ENCODE measurements around the gene SLC6A18. TPM values are rescaled to one million over a fixed set of nuclear protein-coding genes. Genes with fewer than 3 reads are reported as not detected.
"Not testable (repeated sequence)": the region's sequence is repeated elsewhere in the genome, so short reads cannot be mapped to it uniquely, and the experiment has no call there.

The SLC6A18 gene
- total RNA-seq, 2 donors from 2014 or later = not detected

DNA sequence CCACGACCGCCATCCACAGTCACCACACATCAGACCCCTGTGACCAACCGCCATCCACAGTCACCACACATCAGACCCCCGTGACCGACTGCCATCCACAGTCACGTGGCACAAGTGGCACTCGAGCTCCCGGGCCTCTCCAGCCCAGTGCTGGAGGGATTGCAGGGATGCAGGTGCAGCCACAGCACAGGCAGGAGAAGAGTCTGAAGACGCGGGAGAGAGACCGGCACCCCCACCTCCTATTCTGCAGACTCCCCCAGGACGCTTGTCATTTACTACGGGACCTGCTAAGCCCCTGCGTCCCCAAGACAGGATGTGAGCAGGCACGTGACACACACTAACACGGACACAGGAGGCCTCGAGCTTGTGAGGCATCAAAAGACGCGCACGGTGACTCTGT lies 48.6 kb downstream of the SLC6A18 start:
- no peaks in the 10 kb centered on the region for H3K27me3 ChIP-seq

DNA sequence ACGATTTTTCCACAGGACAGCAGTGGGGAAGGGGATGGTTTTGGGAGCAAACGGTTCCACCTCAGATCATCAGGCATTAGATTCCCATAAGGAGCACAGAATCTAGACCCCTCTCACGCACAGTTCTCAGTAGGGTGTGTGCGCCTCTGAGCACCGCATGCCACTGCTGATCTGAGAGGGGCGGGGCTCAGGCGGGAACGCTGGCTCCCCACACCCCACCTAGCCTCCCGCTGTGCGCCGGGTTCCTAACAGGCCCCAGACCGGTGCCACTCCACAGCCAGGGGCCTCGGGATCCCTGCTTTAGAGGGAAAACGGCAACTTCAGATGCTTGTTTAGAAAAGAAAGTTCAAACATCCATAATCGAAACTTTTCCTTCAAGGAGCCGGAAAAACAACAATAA lies 49.3 kb downstream of the SLC6A18 start:
- no peaks in the 10 kb centered on the region for H3K4me1 ChIP-seq
- TF ChIP-seq, protein P1, sequence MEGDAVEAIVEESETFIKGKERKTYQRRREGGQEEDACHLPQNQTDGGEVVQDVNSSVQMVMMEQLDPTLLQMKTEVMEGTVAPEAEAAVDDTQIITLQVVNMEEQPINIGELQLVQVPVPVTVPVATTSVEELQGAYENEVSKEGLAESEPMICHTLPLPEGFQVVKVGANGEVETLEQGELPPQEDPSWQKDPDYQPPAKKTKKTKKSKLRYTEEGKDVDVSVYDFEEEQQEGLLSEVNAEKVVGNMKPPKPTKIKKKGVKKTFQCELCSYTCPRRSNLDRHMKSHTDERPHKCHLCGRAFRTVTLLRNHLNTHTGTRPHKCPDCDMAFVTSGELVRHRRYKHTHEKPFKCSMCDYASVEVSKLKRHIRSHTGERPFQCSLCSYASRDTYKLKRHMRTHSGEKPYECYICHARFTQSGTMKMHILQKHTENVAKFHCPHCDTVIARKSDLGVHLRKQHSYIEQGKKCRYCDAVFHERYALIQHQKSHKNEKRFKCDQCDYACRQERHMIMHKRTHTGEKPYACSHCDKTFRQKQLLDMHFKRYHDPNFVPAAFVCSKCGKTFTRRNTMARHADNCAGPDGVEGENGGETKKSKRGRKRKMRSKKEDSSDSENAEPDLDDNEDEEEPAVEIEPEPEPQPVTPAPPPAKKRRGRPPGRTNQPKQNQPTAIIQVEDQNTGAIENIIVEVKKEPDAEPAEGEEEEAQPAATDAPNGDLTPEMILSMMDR (IDR thresholded peaks at IDR 0.05) = no peak
- no peaks in the 10 kb centered on the region for H3K9me3 ChIP-seq
- no peak overlapping the region for H3K4me3 ChIP-seq
- H3K27me3 ChIP-seq = no peaks in the 10 kb centered on the region
- no peak for DNase-seq (ENCODE audit: low spot score)
- no peaks in the 10 kb centered on the region for H3K36me3 ChIP-seq
- H3K27ac ChIP-seq = no peak overlapping the region

More for the DNA sequence above, 48.6 kb downstream of the SLC6A18 start:
- H3K27ac ChIP-seq = no peak overlapping the region
- DNase-seq (ENCODE audit: low spot score) = no peak
- H3K4me1 ChIP-seq = no peaks in the 10 kb centered on the region
- no peaks in the 10 kb centered on the region for H3K9me3 ChIP-seq
- no peak overlapping the region for H3K4me3 ChIP-seq
- TF ChIP-seq, protein P1 (IDR thresholded peaks at IDR 0.05) = no peak
- no peaks in the 10 kb centered on the region for H3K36me3 ChIP-seq

DNA sequence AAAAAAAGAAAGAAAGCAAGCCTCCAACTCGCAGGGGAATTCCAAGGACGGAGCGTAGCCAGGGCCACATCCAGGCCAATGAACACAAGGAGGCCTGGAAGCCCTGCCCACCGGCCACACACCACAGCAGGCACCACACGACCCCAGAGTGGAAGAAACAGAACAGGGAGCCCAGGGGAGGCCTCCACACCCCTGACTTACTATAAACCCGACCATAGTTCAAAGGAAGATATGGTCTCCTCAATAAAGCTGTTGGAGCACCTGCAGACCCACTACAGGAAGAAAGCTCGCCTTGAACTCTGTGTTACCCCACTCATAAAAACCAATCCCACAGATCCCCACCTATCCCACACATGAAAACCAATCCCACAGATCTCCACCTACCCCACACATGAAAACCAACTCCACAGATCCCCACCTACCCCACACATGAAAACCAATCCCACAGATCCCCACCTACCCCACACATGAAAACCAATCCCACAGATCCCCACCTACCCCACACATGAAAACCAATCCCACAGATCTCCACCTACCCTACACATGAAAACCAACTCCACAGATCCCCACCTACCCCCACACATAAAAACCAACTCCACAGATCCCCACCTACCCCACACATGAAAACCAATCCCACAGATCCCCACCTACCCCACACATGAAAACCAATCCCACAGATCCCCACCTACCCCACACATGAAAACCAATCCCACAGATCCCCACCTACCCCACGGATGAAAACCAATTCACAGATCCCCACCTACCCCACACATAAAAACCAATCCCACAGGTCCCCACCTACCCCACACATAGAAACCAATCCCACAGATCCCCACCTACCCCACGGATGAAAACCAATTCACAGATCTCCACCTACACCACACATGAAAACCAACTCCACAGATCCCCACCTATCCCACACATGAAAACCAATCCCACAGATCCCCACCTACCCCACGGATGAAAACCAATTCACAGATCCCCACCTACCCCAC lies 50.5 kb downstream of the SLC6A18 start:
- not testable (repeated sequence) for H3K4me3 ChIP-seq; H3K27me3 ChIP-seq; DNase-seq (ENCODE audit: low spot score); H3K27ac ChIP-seq; H3K4me1 ChIP-seq; H3K9me3 ChIP-seq; H3K36me3 ChIP-seq

DNA sequence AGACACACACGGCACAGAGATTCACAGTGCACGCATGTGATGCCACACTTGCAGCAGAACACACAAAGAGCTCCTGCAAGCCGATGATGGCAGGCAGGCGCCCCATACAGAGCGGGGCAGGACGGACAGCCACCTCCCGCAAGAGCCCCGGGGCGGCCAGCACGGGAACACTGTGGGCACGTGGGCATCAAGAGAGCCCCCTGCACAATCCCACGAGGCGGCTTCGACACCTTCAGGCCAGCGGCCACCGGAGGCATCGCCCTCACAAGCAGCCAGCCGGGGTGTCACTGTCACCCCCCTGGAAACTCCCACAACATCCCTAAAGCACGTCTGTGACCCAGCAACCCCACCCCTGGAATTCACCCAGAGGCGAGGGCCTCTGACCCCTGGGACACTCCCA lies 51.7 kb downstream of the SLC6A18 start:
- no peak overlapping the region for H3K4me3 ChIP-seq
- H3K9me3 ChIP-seq = no peaks in the 10 kb centered on the region
- no peaks in the 10 kb centered on the region for H3K36me3 ChIP-seq
- no peak for DNase-seq (ENCODE audit: low spot score)
- TF ChIP-seq, protein P1 (IDR thresholded peaks at IDR 0.05) = no peak
- H3K27ac ChIP-seq = no peak overlapping the region
- no peaks in the 10 kb centered on the region for H3K27me3 ChIP-seq
- H3K4me1 ChIP-seq = no peaks in the 10 kb centered on the region

DNA sequence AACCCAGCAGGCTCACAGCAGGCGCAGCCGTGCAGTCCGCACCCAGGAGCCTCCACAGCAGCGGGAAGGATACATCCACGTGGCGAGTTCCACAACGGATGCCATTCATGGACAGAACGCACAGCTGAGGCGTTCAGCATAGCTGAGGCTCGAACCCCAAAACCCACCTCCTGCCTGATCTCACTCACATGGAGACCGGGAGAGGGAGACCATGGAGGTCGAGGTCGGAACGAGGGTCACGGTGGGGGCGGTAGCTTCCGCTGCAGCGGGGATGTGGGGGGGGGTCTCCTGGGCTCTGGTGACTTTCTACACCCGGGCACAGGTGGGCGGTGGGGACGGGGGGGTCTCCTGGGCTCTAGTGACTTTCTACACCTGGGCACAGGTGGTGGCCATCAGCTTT lies 52.1 kb downstream of the SLC6A18 start:
- Histone ChIP-seq H3K4me3 (no peak overlapping the region), H3K27ac (no peak overlapping the region), H3K4me1 (no peaks in the 10 kb centered on the region), H3K9me3 (no peaks in the 10 kb centered on the region), H3K36me3 (no peaks in the 10 kb centered on the region), H3K27me3 (no peaks in the 10 kb centered on the region)
- no peak for DNase-seq (ENCODE audit: low spot score)
- TF ChIP-seq, protein P1 (IDR thresholded peaks at IDR 0.05) = no peak

DNA sequence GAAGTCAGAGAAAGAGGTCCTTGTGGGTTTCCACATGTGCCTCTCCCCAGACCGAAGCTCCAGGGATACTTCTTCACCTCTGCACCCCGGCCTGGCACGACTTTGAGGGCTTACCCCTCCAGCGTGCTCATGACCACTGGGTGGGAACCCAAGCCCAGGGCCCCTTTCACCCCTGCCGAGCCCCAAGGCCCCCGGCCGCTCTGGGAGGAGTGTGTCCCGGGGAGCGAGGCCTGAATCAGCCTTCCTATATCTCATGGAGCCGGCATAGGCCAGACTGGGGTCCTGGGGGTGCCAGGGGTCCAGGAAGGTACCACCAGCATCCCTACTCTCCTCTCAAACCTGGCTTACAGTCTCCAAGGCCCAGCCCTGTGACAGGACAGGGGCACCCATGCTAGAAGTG lies 52.6 kb downstream of the SLC6A18 start:
- TF ChIP-seq, protein P1 (IDR thresholded peaks at IDR 0.05) = no peak
- H3K4me3 ChIP-seq = no peak overlapping the region
- H3K27ac ChIP-seq = no peak overlapping the region
- no peaks in the 10 kb centered on the region for H3K27me3 ChIP-seq
- H3K4me1 ChIP-seq = no peaks in the 10 kb centered on the region
- no peaks in the 10 kb centered on the region for H3K9me3 ChIP-seq
- DNase-seq (ENCODE audit: low spot score) = no peak
- no peaks in the 10 kb centered on the region for H3K36me3 ChIP-seq
